GM06990 (cell line): ENCODE measurements around the gene FLNB.

ENCODE experiments used
- DNase-seq: peaks from one replicate; pipeline ENCODE4 v3.0.0-alpha.2; 2011; ENCODE audit not compliant: insufficient read length; ENCODE audit errors: extremely low read depth
- H3K27me3 ChIP-seq: replicated peaks from 2 replicates; pipeline ENCODE4 v1.6.0; 2011; ENCODE audit warnings: low read length; ENCODE audit not compliant: control insufficient read depth, insufficient read depth
- H3K36me3 ChIP-seq: 2 replicates; pipeline ENCODE4 v1.5.1; 2011; ENCODE audit warnings: low read length; ENCODE audit not compliant: control insufficient read depth, insufficient read depth
- H3K4me3 ChIP-seq: replicated peaks from 2 replicates; pipeline ENCODE4 v1.5.1; 2011; ENCODE audit warnings: low read depth, mild to moderate bottlenecking, control low read depth, low read length
- CTCF ChIP-seq: IDR thresholded peaks from 2 replicates; pipeline ENCODE4 v1.5.1; 2011; ENCODE audit warnings: low read length, control low read depth, mild to moderate bottlenecking, inconsistent platforms; ENCODE audit not compliant: insufficient read depth, poor library complexity, severe bottlenecking

Gene FLNB

DNA sequence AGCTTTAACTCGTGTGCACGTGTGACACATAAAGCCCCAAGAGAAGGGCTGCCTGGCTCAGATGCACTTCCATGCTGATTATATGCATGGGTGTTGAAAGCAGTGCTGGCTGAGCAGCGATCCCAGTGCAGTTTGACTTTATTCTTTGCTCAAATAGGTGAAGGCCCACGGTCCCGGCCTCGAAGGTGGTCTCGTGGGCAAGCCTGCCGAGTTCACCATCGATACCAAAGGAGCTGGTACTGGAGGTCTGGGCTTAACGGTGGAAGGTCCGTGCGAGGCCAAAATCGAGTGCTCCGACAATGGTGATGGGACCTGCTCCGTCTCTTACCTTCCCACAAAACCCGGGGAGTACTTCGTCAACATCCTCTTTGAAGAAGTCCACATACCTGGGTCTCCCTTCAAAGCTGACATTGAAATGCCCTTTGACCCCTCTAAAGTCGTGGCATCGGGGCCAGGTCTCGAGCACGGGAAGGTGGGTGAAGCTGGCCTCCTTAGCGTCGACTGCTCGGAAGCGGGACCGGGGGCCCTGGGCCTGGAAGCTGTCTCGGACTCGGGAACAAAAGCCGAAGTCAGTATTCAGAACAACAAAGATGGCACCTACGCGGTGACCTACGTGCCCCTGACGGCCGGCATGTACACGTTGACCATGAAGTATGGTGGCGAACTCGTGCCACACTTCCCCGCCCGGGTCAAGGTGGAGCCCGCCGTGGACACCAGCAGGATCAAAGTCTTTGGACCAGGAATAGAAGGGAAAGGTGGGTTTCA, 114.9 kb downstream of the FLNB start:
- no peak overlapping the region for H3K4me3 ChIP-seq
- peaks cover 3% of the 10 kb centered on the region; the same call in 1 of the 2 replicates for H3K36me3 ChIP-seq
- no peaks in the 10 kb centered on the region for H3K27me3 ChIP-seq
- DNase-seq = no peak
- no peak for TF ChIP-seq CTCF

DNA sequence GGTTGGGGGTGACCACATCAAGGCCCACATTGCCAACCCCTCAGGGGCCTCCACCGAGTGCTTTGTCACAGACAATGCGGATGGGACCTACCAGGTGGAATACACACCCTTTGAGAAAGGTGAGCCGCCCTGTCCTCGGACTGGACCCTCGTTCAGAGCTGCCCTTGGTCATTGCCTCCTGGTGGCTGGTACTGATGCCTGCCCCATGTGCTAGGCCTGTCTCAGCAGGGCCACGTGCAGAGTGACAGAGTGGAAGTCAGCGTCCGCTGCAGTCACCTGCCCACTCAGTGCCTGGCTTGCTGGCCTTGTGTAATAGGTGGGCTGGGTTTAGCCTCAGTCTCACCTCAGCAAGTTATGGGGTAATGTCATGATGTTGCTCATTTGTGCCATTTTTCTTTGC, 116.2 kb downstream of the FLNB start:
- Histone ChIP-seq H3K4me3 (no peak overlapping the region), H3K36me3 (peaks cover 3% of the 10 kb centered on the region; the same call in 1 of the 2 replicates), H3K27me3 (no peaks in the 10 kb centered on the region)
- no peak for DNase-seq
- no peak for TF ChIP-seq CTCF

GRCh38 chr3:58129041-58129770, 121.0 kb downstream of the FLNB start:
- no peaks in the 10 kb centered on the region for H3K27me3 ChIP-seq
- no peak overlapping the region for H3K4me3 ChIP-seq
- no peak for TF ChIP-seq CTCF
- no peak for DNase-seq
- H3K36me3 ChIP-seq = peaks cover 4% of the 10 kb centered on the region; the same call in 1 of the 2 replicates

- DNase-seq = no peak
- peaks cover 3% of the 10 kb centered on the region; the same call in 1 of the 2 replicates for H3K36me3 ChIP-seq
- no peak overlapping the region for H3K4me3 ChIP-seq
- H3K27me3 ChIP-seq = no peaks in the 10 kb centered on the region
- no peak for TF ChIP-seq CTCF
These were observed 122.4 kb downstream of the FLNB start for GRCh38 chr3:58130591-58130990.

GRCh38 chr3:58131101-58131825, 123.0 kb downstream of the FLNB start:
- DNase-seq = no peak
- no peak for TF ChIP-seq CTCF
- 0 out of 2 replicates have a peak, but pooled peaks cover 3% of the 10 kb centered on the region for H3K36me3 ChIP-seq
- H3K4me3 ChIP-seq = no peak overlapping the region
- no peaks in the 10 kb centered on the region for H3K27me3 ChIP-seq
